Smooth muscle cell (in vitro differentiated cells): ENCODE measurements around the gene GLT1D1. TPM values are rescaled to one million over a fixed set of nuclear protein-coding genes. Genes with fewer than 3 reads are reported as not detected.

Source experiments
- DNase-seq: peaks from one replicate; lab custom pipeline; 2025; ENCODE audit not compliant: unreplicated experiment; lab: John Stamatoyannopoulos, UW
- H2AFZ ChIP-seq: fragments of 200-600 bp; sonication (generic); 2 replicates; pipeline ENCODE4 v1.6.0; 2016; ENCODE audit warnings: antibody characterized with exemption, low read depth, mild to moderate bottlenecking
- H3F3A ChIP-seq: fragments of 200-600 bp; sonication (generic); 2 replicates; pipeline ENCODE4 v1.6.0; 2017; ENCODE audit warnings: antibody characterized with exemption, low read depth
- H3K27ac ChIP-seq: fragments of 200-600 bp; sonication (generic); 2 replicates; pipeline ENCODE4 v1.5.1; 2016; ENCODE audit warnings: low read depth, mild to moderate bottlenecking
- H3K27me3 ChIP-seq: fragments of 200-600 bp; sonication (generic); 2 replicates; pipeline ENCODE4 v1.6.1; 2016; ENCODE audit warnings: low read depth, mild to moderate bottlenecking
- H3K36me3 ChIP-seq: fragments of 200-600 bp; sonication (generic); 2 replicates; pipeline ENCODE4 v1.5.1; 2016; ENCODE audit warnings: low read depth
- H3K4me1 ChIP-seq: fragments of 200-600 bp; sonication (generic); 2 replicates; pipeline ENCODE4 v1.5.1; 2016; ENCODE audit warnings: low read depth
- H3K4me2 ChIP-seq: fragments of 200-600 bp; sonication (generic); 2 replicates; pipeline ENCODE4 v1.6.0; 2016; ENCODE audit warnings: mild to moderate bottlenecking
- H3K4me3 ChIP-seq: fragments of 200-600 bp; sonication (generic); 2 replicates; pipeline ENCODE4 v1.5.1; 2016; ENCODE audit warnings: mild to moderate bottlenecking
- H3K79me2 ChIP-seq: fragments of 200-600 bp; sonication (generic); 2 replicates; pipeline ENCODE4 v1.6.0; 2016; ENCODE audit warnings: low read depth, mild to moderate bottlenecking
- H3K9ac ChIP-seq: fragments of 200-600 bp; sonication (generic); 2 replicates; pipeline ENCODE4 v1.6.0; 2016; ENCODE audit warnings: low read depth
- H3K9me3 ChIP-seq: fragments of 200-600 bp; sonication (generic); replicated peaks from 2 replicates; pipeline ENCODE4 v1.5.1; 2016; ENCODE audit warnings: low read depth
- H4K20me1 ChIP-seq: fragments of 200-600 bp; sonication (generic); 2 replicates; pipeline ENCODE4 v1.6.0; 2016; ENCODE audit warnings: low read depth
- CTCF ChIP-seq: fragments of 200-600 bp; sonication (generic); IDR thresholded peaks from 2 replicates; pipeline ENCODE4 v1.5.1; 2017; ENCODE audit warnings: borderline replicate concordance, mild to moderate bottlenecking, antibody characterized with exemption; ENCODE audit not compliant: insufficient read depth, poor library complexity, severe bottlenecking
- WGBS: methylation state at CpG from one replicate; pipeline ENCODE4 v1.1.7; 2016; ENCODE audit warnings: low lambda C conversion rate; 5-methylcytosine and 5-hydroxymethylcytosine counted together
- polyA plus RNA-seq: library from polyadenylated mRNA; unstranded; fragments of >200 nt; fragmentation: Nextera tagmentation; extraction: Ambion mirVana; gene quantifications from 2 replicates; pipeline ENCODE4 v1.2.1, GENCODE V29; 2016
- total RNA-seq: library from RNA; depleted of rRNA; stranded (reverse); fragments of >200 nt; gene quantifications from 2 replicates; pipeline ENCODE4 v1.2.3, GENCODE V29; 2014

Gene GLT1D1
- total and polyA plus RNA-seq, 2 experiments from 2014 or later = 0.07 to 0.18 TPM

- Histone ChIP-seq H3K9me3 (no peaks in the 10 kb centered on the region), H3K27ac (no peak overlapping the region), H3K4me1 (no peaks in the 10 kb centered on the region), H4K20me1 (no peaks in the 10 kb centered on the region), H3K27me3 (no peaks in the 10 kb centered on the region), H3K9ac (no peak overlapping the region), H3K36me3 (no peaks in the 10 kb centered on the region), H3K79me2 (no peaks in the 10 kb centered on the region), H3K4me2 (no peak overlapping the region), H3F3A (peaks cover 7% of the 10 kb centered on the region), H3K4me3 (no peak overlapping the region), H2AFZ (no peak overlapping the region)
- WGBS = 45% methylated on average over 13 of the region's 13 CpGs
- no peak for DNase-seq
- no peak for TF ChIP-seq CTCF
Measured at GRCh38 chr12:128918481-128919260, 65.4 kb downstream of the GLT1D1 start.

GRCh38 chr12:128920468-128920867 is 67.2 kb downstream of the GLT1D1 start:
- no peaks in the 10 kb centered on the region for H3K9me3 ChIP-seq
- no peak for DNase-seq
- TF ChIP-seq CTCF = no peak
- peaks cover 7% of the 10 kb centered on the region for H3F3A ChIP-seq
- no peaks in the 10 kb centered on the region for H3K36me3 ChIP-seq
- no peaks in the 10 kb centered on the region for H4K20me1 ChIP-seq
- 30% methylated on average over 8 of the region's 8 CpGs for WGBS
- no peak overlapping the region for H2AFZ ChIP-seq
- H3K4me2 ChIP-seq = peak overlapping the region; percentile 9
- H3K4me1 ChIP-seq = no peaks in the 10 kb centered on the region
- H3K27me3 ChIP-seq = no peaks in the 10 kb centered on the region
- H3K27ac ChIP-seq = no peak overlapping the region
- H3K79me2 ChIP-seq = no peaks in the 10 kb centered on the region
- H3K4me3 ChIP-seq = no peak overlapping the region
- H3K9ac ChIP-seq = no peak overlapping the region

DNA sequence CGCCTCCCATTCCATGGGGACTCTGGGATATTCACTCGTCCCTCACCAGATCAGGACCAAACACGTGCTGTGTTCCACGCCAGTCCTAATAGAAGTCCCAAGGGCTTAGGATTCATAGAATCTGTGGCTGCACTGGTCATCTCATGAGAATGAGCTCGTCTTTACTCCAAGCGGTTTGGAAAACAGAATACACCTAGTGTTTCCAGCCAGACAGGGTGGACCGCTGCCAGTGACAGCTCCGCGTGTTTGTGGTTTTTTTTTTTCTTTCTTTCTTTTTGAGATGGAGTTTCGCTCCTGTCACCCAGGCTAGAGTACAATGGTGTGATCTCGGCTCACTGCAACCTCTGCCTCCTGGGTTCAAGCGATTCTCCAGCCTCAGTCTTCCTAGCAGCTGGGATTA is 75.1 kb downstream of the GLT1D1 start:
- Histone ChIP-seq H3F3A (no peaks in the 10 kb centered on the region), H3K4me3 (no peak overlapping the region), H4K20me1 (no peaks in the 10 kb centered on the region), H3K9me3 (no peaks in the 10 kb centered on the region), H3K27ac (no peak overlapping the region), H2AFZ (no peak overlapping the region), H3K4me2 (no peak overlapping the region), H3K36me3 (no peaks in the 10 kb centered on the region), H3K9ac (no peak overlapping the region), H3K79me2 (no peaks in the 10 kb centered on the region), H3K27me3 (no peaks in the 10 kb centered on the region), H3K4me1 (no peaks in the 10 kb centered on the region)
- WGBS = 92% methylated on average over 12 of the region's 12 CpGs
- DNase-seq = no peak
- TF ChIP-seq CTCF = no peak

- Histone ChIP-seq H3K4me2 (no peak overlapping the region), H3K27ac (no peak overlapping the region), H2AFZ (no peak overlapping the region), H3K9me3 (no peaks in the 10 kb centered on the region), H3K36me3 (no peaks in the 10 kb centered on the region), H3K79me2 (no peaks in the 10 kb centered on the region), H4K20me1 (no peaks in the 10 kb centered on the region), H3F3A (no peaks in the 10 kb centered on the region), H3K9ac (no peak overlapping the region), H3K27me3 (no peaks in the 10 kb centered on the region), H3K4me3 (no peak overlapping the region), H3K4me1 (no peaks in the 10 kb centered on the region)
- no peak for TF ChIP-seq CTCF
- 76% methylated on average over 12 of the region's 12 CpGs for WGBS
- DNase-seq = no peak
Measured at GRCh38 chr12:128929057-128929456, 75.8 kb downstream of the GLT1D1 start.
